Activated CD8-positive, alpha-beta T cell treated with anti-CD3 and anti-CD28 coated beads for 36 hours (primary cell): ENCODE measurements around the gene EPAS1. TPM values are rescaled to one million over a fixed set of nuclear protein-coding genes. Genes with fewer than 3 reads are reported as not detected.

Experiments
- ATAC-seq: fragments of 200-7000 bp; cut with Tn5 transposase; one replicate; pipeline ENCODE4 v1.10.0; 2021; ENCODE audit warnings: mild to moderate bottlenecking, moderate library complexity
- CTCF ChIA-PET: fragments of 350-600 bp; sonication (Branson Sonifier 250); formaldehyde crosslinking; loops from one replicate; lab custom pipeline; 2021; ENCODE audit warnings: antibody characterized with exemption; lab: Charles Lee
- POLR2A ChIA-PET: fragments of 350-600 bp; sonication (Branson Sonifier 250); formaldehyde crosslinking; loops from one replicate; lab custom pipeline; 2021; ENCODE audit warnings: antibody characterized with exemption; lab: Charles Lee
- DNase-seq: peaks from one replicate; pipeline ENCODE4 v3.0.0-alpha.2; 2020
- H3K27ac Mint-ChIP-seq: one replicate; pipeline ENCODE4 v1.8.0; 2021; ENCODE audit warnings: mild to moderate bottlenecking, mixed read lengths
- H3K27me3 Mint-ChIP-seq: one replicate; pipeline ENCODE4 v1.8.0; 2021; ENCODE audit warnings: mixed read lengths
- H3K36me3 Mint-ChIP-seq: one replicate; pipeline ENCODE4 v1.8.0; 2021; ENCODE audit warnings: low read depth, mixed read lengths
- H3K4me1 Mint-ChIP-seq: one replicate; pipeline ENCODE4 v1.8.0; 2021; ENCODE audit warnings: low read depth, mixed read lengths
- H3K4me3 Mint-ChIP-seq: one replicate; pipeline ENCODE4 v1.8.0; 2021; ENCODE audit warnings: mild to moderate bottlenecking, moderate library complexity, mixed read lengths
- H3K9me3 Mint-ChIP-seq: one replicate; pipeline ENCODE4 v1.8.0; 2021; ENCODE audit warnings: mixed read lengths
- intact Hi-C: fragments of 100-400 bp; cut with micrococcal nuclease; formaldehyde crosslinking; loops from one replicate; pipeline ENCODE4 v1.10.0; 2022
- total RNA-seq, 2 experiments: library from RNA; stranded (reverse); gene quantifications; one replicate each; pipeline ENCODE4 v1.2.3, GENCODE V29; 2021
- TF ChIP-seq, protein P1 (sequence below): fragments of 200-600 bp; IDR thresholded peaks from one replicate; pipeline ENCODE4 v1.8.0; 2022; ENCODE audit warnings: antibody characterized with exemption, mild to moderate bottlenecking

The EPAS1 gene
- total RNA-seq, 2 experiments from 2014 or later, result 8.3 to 12.2 TPM

DNA sequence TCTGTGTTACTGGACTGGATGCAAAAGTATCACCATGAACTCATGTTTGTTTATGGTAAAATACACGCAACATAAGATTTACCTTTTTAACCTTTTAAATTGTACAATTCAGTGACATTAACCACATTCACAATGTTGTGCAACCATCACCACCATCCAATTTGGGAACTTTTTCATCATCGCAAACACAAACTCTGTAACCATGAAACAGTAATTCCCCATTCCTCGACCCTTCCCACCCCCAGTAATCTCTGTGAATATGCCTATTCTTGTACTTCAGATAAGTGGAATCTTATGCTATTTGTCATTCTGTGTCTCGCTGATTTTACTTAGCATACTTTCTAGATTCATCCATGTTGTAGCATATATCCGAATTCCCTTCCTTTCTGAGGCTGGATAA lies 31.1 kb upstream of the EPAS1 start:
- ATAC-seq (no peak), DNase-seq (no peak)
- no peaks in the 10 kb centered on the region for H3K36me3 Mint-ChIP-seq
- H3K27ac Mint-ChIP-seq, result no peak overlapping the region
- TF ChIP-seq, protein P1, sequence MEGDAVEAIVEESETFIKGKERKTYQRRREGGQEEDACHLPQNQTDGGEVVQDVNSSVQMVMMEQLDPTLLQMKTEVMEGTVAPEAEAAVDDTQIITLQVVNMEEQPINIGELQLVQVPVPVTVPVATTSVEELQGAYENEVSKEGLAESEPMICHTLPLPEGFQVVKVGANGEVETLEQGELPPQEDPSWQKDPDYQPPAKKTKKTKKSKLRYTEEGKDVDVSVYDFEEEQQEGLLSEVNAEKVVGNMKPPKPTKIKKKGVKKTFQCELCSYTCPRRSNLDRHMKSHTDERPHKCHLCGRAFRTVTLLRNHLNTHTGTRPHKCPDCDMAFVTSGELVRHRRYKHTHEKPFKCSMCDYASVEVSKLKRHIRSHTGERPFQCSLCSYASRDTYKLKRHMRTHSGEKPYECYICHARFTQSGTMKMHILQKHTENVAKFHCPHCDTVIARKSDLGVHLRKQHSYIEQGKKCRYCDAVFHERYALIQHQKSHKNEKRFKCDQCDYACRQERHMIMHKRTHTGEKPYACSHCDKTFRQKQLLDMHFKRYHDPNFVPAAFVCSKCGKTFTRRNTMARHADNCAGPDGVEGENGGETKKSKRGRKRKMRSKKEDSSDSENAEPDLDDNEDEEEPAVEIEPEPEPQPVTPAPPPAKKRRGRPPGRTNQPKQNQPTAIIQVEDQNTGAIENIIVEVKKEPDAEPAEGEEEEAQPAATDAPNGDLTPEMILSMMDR, result no peak
- H3K9me3 Mint-ChIP-seq, result no peaks in the 10 kb centered on the region
- ChIA-PET POLR2A (no interaction called here), CTCF (no interaction called here)
- peaks cover 16% of the 10 kb centered on the region for H3K4me1 Mint-ChIP-seq
- intact Hi-C loops, result no loop called here
- H3K4me3 Mint-ChIP-seq, result no peak overlapping the region
- peaks cover 3% of the 10 kb centered on the region for H3K27me3 Mint-ChIP-seq

DNA sequence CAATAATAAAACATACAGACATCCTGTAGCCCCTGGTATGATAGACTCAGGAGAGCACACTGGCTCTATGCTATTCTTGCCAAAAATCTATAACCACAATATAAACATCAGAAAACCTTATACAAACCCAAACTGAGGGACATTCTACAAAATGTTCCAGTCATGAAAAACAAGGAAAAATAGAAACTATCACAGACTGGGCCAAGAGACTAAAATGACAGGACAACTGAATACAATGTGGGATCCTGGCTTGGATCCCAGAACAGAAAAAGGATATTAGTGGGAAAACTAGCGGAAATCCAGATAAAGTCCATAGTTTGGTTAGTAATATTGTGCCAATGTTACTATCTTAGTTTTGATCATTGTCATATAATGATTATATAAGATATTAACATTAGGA lies 29.6 kb upstream of the EPAS1 start:
- CTCF ChIA-PET, result no interaction called here
- Mint-ChIP-seq H3K36me3 (no peaks in the 10 kb centered on the region), H3K4me1 (peaks cover 16% of the 10 kb centered on the region), H3K4me3 (no peak overlapping the region), H3K27me3 (peaks cover 3% of the 10 kb centered on the region), H3K9me3 (no peaks in the 10 kb centered on the region), H3K27ac (no peak overlapping the region)
- no peak for ATAC-seq
- TF ChIP-seq, protein P1, result no peak
- POLR2A ChIA-PET, result no interaction called here
- intact Hi-C loops, result no loop called here
- DNase-seq, result no peak

DNA sequence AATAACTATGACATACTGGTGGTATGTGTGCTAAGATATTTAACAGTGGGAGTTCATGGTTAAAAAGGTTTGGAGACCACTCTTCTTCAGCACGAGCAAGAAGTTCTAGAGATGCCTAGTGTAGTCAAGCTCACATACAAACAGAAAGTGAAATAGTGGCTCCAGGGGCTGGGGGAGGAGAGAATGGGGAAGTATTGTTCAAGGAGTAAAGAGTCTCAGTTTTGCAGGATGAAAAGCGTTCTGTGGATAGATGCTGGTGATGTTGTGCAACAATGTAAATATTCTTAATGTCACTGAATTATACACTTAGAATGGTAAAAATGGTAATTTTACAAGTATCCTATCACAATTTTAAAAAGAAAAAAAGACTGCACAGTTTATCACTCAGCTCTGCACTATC lies 29.0 kb upstream of the EPAS1 start:
- Mint-ChIP-seq H3K27ac (no peak overlapping the region), H3K4me3 (no peak overlapping the region), H3K36me3 (no peaks in the 10 kb centered on the region), H3K9me3 (no peaks in the 10 kb centered on the region), H3K27me3 (peaks cover 3% of the 10 kb centered on the region), H3K4me1 (peaks cover 16% of the 10 kb centered on the region)
- CTCF ChIA-PET, result no interaction called here
- TF ChIP-seq, protein P1, result no peak
- ATAC-seq (no peak), DNase-seq (no peak)
- intact Hi-C loops, result no loop called here
- POLR2A ChIA-PET, result no interaction called here

DNA sequence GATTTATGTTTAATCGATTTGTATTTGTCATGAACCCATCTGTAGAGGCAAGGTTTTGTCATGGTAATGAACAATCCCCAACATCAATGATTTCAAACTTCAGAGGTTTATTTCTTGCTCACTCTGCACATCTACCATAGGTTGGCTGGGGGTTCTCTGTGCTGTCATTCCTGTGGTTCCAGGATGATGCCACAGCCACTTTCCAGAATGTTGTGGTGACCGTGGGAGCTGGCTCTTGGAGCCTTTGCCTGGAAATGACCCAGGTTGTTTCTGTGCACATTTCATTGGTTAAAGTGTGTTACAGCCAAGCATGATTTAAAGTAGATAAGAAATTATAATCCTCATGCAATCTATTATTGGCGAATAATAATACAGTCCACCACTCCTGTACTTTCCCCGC lies 28.2 kb upstream of the EPAS1 start:
- H3K36me3 Mint-ChIP-seq, result no peaks in the 10 kb centered on the region
- no peaks in the 10 kb centered on the region for H3K9me3 Mint-ChIP-seq
- no peak overlapping the region for H3K4me3 Mint-ChIP-seq
- DNase-seq (no peak), ATAC-seq (no peak)
- no peaks in the 10 kb centered on the region for H3K27me3 Mint-ChIP-seq
- H3K27ac Mint-ChIP-seq, result no peak overlapping the region
- ChIA-PET POLR2A (no interaction called here), CTCF (no interaction called here)
- peaks cover 16% of the 10 kb centered on the region for H3K4me1 Mint-ChIP-seq
- TF ChIP-seq, protein P1, result no peak
- intact Hi-C loops, result no loop called here

DNA sequence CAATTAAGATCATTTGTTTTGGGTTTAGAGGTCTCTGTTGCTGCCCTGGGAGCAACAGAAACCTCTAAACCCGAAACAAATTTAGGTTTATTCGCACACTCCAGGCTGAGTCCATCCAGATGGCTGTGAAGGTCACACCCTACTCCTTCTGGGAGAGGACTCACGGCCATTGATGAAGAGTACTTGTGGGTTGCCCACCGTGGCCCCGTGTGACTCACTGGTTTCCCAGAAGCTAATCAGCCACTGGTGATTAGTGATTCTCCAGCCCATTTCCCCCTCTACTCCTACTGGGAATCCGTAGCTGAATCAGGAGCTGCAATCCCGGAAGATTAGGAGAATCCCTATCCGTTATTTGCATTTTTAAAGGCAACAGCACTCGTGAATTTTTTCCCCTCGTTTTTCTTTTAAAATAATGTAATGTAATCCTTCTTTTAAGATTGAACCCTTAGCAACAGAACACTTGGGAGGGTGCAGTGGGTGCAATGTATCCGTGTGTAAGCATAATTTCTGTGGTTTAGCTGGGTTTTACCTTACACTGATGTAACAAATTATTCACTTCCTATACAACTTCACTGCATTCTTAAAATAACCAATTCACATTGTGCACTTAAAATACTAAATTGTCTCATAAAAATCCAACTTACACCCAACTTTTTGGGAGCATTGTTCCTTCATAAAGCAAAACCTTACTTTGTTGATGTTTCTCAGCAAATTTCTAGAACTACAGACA lies 27.5 kb upstream of the EPAS1 start:
- DNase-seq (peak; percentile 8), ATAC-seq (peak; percentile 74)
- Mint-ChIP-seq H3K27me3 (no peaks in the 10 kb centered on the region), H3K36me3 (no peaks in the 10 kb centered on the region), H3K4me1 (peaks cover 16% of the 10 kb centered on the region), H3K9me3 (no peaks in the 10 kb centered on the region), H3K27ac (peak overlapping the region; percentile 60), H3K4me3 (no peak overlapping the region)
- intact Hi-C loops, result no loop called here
- TF ChIP-seq, protein P1, result no peak
- ChIA-PET CTCF (interaction anchor here (1.0 kb wide), 1 partner anchor 90 kb away, joined by 3 read pairs; no protein-coding TSS in a partner anchor), POLR2A (interaction anchor here (1.2 kb wide), 1 partner anchor 9 kb away, joined by 3 read pairs; no protein-coding TSS in a partner anchor)
